ENCODE results near the gene TTC27.

DNA sequence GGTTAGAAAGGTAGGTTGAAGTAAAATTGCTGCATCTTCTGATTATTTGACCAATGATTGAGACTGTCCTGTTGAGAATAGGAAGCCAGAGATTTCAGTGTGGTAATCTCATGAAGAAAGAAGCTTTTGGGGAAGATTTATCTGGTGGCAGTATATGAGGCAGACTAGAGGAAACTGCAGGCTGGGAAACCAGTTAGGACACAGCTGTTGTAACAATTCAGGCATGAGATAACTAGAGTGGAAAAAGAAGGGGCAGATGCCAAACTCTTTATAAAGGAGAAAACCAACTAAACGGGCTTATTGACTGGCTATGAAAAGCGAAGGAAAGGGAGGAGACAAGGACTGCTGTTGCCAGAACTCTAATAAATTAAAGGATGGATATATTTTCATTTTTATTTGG lies 155.6 kb downstream of the TTC27 start:
- TF ChIP-seq, protein P1, sequence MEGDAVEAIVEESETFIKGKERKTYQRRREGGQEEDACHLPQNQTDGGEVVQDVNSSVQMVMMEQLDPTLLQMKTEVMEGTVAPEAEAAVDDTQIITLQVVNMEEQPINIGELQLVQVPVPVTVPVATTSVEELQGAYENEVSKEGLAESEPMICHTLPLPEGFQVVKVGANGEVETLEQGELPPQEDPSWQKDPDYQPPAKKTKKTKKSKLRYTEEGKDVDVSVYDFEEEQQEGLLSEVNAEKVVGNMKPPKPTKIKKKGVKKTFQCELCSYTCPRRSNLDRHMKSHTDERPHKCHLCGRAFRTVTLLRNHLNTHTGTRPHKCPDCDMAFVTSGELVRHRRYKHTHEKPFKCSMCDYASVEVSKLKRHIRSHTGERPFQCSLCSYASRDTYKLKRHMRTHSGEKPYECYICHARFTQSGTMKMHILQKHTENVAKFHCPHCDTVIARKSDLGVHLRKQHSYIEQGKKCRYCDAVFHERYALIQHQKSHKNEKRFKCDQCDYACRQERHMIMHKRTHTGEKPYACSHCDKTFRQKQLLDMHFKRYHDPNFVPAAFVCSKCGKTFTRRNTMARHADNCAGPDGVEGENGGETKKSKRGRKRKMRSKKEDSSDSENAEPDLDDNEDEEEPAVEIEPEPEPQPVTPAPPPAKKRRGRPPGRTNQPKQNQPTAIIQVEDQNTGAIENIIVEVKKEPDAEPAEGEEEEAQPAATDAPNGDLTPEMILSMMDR (conservative IDR thresholded peaks at IDR 0.05; ENCODE audit: low read length): no peak
- no peak for TF ChIP-seq EZH2phosphoT487 (IDR thresholded peaks at IDR 0.05; ENCODE audit: borderline replicate concordance, low read depth, low read length)

Data from OCI-LY7 (cell line).